ENCODE results near the gene ISG15.

DNA sequence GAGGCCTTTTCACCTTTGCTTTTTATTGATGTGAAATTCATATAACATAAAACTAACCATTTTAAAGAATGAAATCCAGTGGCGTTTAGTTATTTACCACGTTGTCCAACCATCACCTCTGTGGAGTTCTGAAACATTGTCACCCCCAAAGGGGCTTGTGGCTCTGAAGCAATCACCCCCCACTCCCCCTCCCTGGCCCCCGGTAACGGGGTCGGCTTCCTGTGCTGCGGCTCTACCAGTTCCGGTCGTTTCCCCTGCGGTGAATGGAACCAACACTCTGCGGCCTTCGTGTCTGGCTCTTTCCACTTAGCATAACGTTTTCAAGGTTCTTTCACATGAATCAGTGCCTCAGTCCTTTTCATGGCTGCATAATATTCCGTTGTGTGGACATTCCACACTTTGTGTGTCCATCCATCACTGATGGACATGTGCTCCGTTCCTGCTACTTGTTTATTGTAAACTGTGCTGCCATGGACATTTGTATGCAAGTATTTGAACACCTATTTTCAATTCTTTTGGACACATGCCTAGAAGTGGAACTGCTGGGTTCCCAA, 1.8 kb upstream of the ISG15 start:
- TF ChIP-seq CTCF (IDR thresholded peaks at IDR 0.05 in 2 of 3, conservative IDR thresholded peaks at IDR 0.05 in 1 of 3; ENCODE audit: borderline replicate concordance in 1 of 3, insufficient read depth in 1 of 3, low read depth in 2 of 3, low read length in 2 of 3): no peak
- TF ChIP-seq POLR2A (IDR thresholded peaks at IDR 0.05; ENCODE audit: borderline replicate concordance, extremely low read depth, insufficient read depth, insufficient read length): no peak
